GM23338 (cell line): Measurements from ENCODE around the gene HSD11B1. TPM values are rescaled to one million over a fixed set of nuclear protein-coding genes. Genes with fewer than 3 reads are reported as not detected.

ENCODE experiments used
- ATAC-seq: fragments of 200-7000 bp; cut with Tn5 transposase; 3 replicates; pipeline ENCODE4 v1.9.1; 2020
- DNase-seq: peaks from one replicate; pipeline ENCODE4 v3.0.0-alpha.2; 2015; ENCODE audit warnings: low spot score
- H2AFZ ChIP-seq: fragments of 200-600 bp; sonication (generic); 2 replicates; pipeline ENCODE4 v1.8.0; 2016; ENCODE audit warnings: antibody characterized with exemption, mild to moderate bottlenecking, moderate library complexity
- H3F3A ChIP-seq: fragments of 200-600 bp; sonication (generic); replicated peaks from 2 replicates; pipeline ENCODE4 v1.8.0; 2017; ENCODE audit warnings: antibody characterized with exemption, mixed run types, low read depth
- H3K27ac ChIP-seq: fragments of 200-600 bp; sonication (generic); 2 replicates; pipeline ENCODE4 v1.6.1; 2016; ENCODE audit warnings: low read depth
- H3K27me3 ChIP-seq: fragments of 200-600 bp; sonication (generic); 2 replicates; pipeline ENCODE4 v1.8.0; 2016; ENCODE audit warnings: mild to moderate bottlenecking, mixed run types, moderate library complexity; ENCODE audit not compliant: insufficient read depth
- H3K36me3 ChIP-seq: fragments of 200-600 bp; sonication (generic); 2 replicates; pipeline ENCODE4 v1.8.0; 2016; ENCODE audit warnings: mild to moderate bottlenecking; ENCODE audit not compliant: insufficient read depth
- H3K4me1 ChIP-seq: fragments of 200-600 bp; sonication (generic); 2 replicates; pipeline ENCODE4 v1.8.0; 2016; ENCODE audit warnings: mild to moderate bottlenecking, moderate library complexity; ENCODE audit not compliant: insufficient read depth
- H3K4me2 ChIP-seq: fragments of 200-600 bp; sonication (generic); 2 replicates; pipeline ENCODE4 v1.7.1; 2017; ENCODE audit warnings: mixed run types
- H3K4me3 ChIP-seq: fragments of 200-600 bp; sonication (generic); 2 replicates; pipeline ENCODE4 v1.6.1; 2016; ENCODE audit warnings: mixed run types
- H3K79me2 ChIP-seq: fragments of 200-600 bp; sonication (generic); replicated peaks from 2 replicates; pipeline ENCODE4 v1.8.0; 2017; ENCODE audit warnings: mild to moderate bottlenecking; ENCODE audit not compliant: insufficient read depth
- H3K9me2 ChIP-seq: fragments of 200-600 bp; sonication (generic); 2 replicates; pipeline ENCODE4 v1.8.0; 2017; ENCODE audit not compliant: insufficient read depth
- H4K20me1 ChIP-seq: fragments of 200-600 bp; sonication (generic); replicated peaks from 2 replicates; pipeline ENCODE4 v1.8.0; 2017; ENCODE audit warnings: mild to moderate bottlenecking; ENCODE audit not compliant: insufficient read depth
- H3K27ac Mint-ChIP-seq: 2 replicates; pipeline ENCODE4 v1.8.0; 2020; ENCODE audit warnings: inconsistent platforms, mild to moderate bottlenecking, moderate library complexity, mixed read lengths
- H3K27me3 Mint-ChIP-seq: 3 replicates; pipeline ENCODE4 v1.8.0; 2022; ENCODE audit warnings: low read depth, mild to moderate bottlenecking, moderate library complexity, mixed read lengths, inconsistent platforms; ENCODE audit not compliant: insufficient read depth, poor library complexity
- H3K36me3 Mint-ChIP-seq: 3 replicates; pipeline ENCODE4 v1.8.0; 2021; ENCODE audit warnings: low read depth, mild to moderate bottlenecking, inconsistent platforms, moderate library complexity, mixed read lengths
- H3K4me1 Mint-ChIP-seq: 3 replicates; pipeline ENCODE4 v1.8.0; 2020; ENCODE audit warnings: mild to moderate bottlenecking, inconsistent platforms, mixed read lengths
- H3K4me3 Mint-ChIP-seq: 3 replicates; pipeline ENCODE4 v1.8.0; 2021; ENCODE audit warnings: moderate library complexity, mild to moderate bottlenecking, inconsistent platforms, mixed read lengths
- H3K9me3 Mint-ChIP-seq: 3 replicates; pipeline ENCODE4 v1.8.0; 2020; ENCODE audit warnings: moderate library complexity, mild to moderate bottlenecking, inconsistent platforms, mixed read lengths
- CREB1 ChIP-seq: fragments of 250-450 bp; sonication (Bioruptor Pico); IDR thresholded peaks from 2 replicates; pipeline ENCODE4 v1.5.0; 2020; ENCODE audit warnings: low read depth, mild to moderate bottlenecking, moderate library complexity
- CTCF ChIP-seq, 2 experiments: fragments of 200-600 bp in 1 of 2; sonication (generic) in 1 of 2; conservative IDR thresholded peaks; 2 replicates each; pipeline versions ENCODE4 v1.5.1 to v1.6.1; 2016 to 2017; ENCODE audit warnings: antibody characterized with exemption in 2 of 2, low read depth in 2 of 2, mild to moderate bottlenecking in 2 of 2, moderate library complexity in 1 of 2
- ETS1 ChIP-seq: IDR thresholded peaks from 2 replicates; pipeline ENCODE4 v1.6.1; 2016; ENCODE audit warnings: antibody characterized with exemption
- EZH2 ChIP-seq: fragments of 200-600 bp; sonication (generic); IDR thresholded peaks from one replicate; pipeline ENCODE4 v1.8.0; 2017; ENCODE audit warnings: antibody characterized with exemption, mild to moderate bottlenecking, low read depth; ENCODE audit not compliant: unreplicated experiment
- JUNB ChIP-seq: IDR thresholded peaks from one replicate; pipeline ENCODE4 v1.6.1; 2016; ENCODE audit warnings: antibody characterized with exemption; ENCODE audit not compliant: unreplicated experiment
- NANOG ChIP-seq: IDR thresholded peaks from 2 replicates; pipeline ENCODE4 v1.6.1; 2016; ENCODE audit warnings: antibody characterized with exemption, borderline replicate concordance
- ZNF114 ChIP-seq: fragments of 250-450 bp; sonication (Bioruptor Pico); IDR thresholded peaks from 2 replicates; pipeline ENCODE4 v1.5.0; 2020; ENCODE audit warnings: mild to moderate bottlenecking, moderate library complexity
- ZNF331 ChIP-seq: fragments of 250-450 bp; sonication (Bioruptor Pico); IDR thresholded peaks from 2 replicates; pipeline ENCODE4 v1.5.0; 2020; ENCODE audit warnings: low read depth, mild to moderate bottlenecking, moderate library complexity
- ZNF462 ChIP-seq: fragments of 250-450 bp; sonication (Bioruptor Pico); IDR thresholded peaks from 2 replicates; pipeline ENCODE4 v1.5.0; 2020; ENCODE audit warnings: mild to moderate bottlenecking, moderate library complexity
- polyA plus RNA-seq: library from polyadenylated mRNA; unstranded; fragments of >200 nt; fragmentation: Nextera tagmentation; extraction: Ambion mirVana; gene quantifications from 2 replicates; pipeline ENCODE4 v1.2.1, GENCODE V29; 2016
- total RNA-seq: library from RNA; depleted of rRNA; stranded (reverse); fragments of >200 nt; shearing (Covaris generic); gene quantifications from 2 replicates; pipeline ENCODE4 v1.2.3, GENCODE V29; 2014

The HSD11B1 gene
- total and polyA plus RNA-seq, 2 experiments from 2014 or later, result not detected

GRCh38 chr1:209727785-209728184, 23.1 kb downstream of the HSD11B1 start (continued):
- TF ChIP-seq ETS1, result no peak
- TF ChIP-seq NANOG, result no peak
- no peak for TF ChIP-seq ZNF331 (CRISPR knock-in tag)
- TF ChIP-seq ZNF114 (CRISPR knock-in tag), result no peak
- no peak for TF ChIP-seq EZH2

GRCh38 chr1:209728466-209728865, 23.8 kb downstream of the HSD11B1 start:
- Histone ChIP-seq H3K79me2 (no peaks in the 10 kb centered on the region), H3K27me3 (no peaks in the 10 kb centered on the region), H2AFZ (no peak overlapping the region), H3F3A (no peaks in the 10 kb centered on the region), H3K4me3 (no peak overlapping the region), H3K9me2 (peaks cover 6% of the 10 kb centered on the region; the same call in 1 of the 2 replicates), H3K27ac (no peak overlapping the region), H4K20me1 (no peaks in the 10 kb centered on the region), H3K36me3 (no peaks in the 10 kb centered on the region), H3K4me2 (no peak overlapping the region), H3K4me1 (no peaks in the 10 kb centered on the region)
- Mint-ChIP-seq H3K4me1 (no peaks in the 10 kb centered on the region), H3K4me3 (no peak overlapping the region), H3K9me3 (no peaks in the 10 kb centered on the region), H3K36me3 (no peaks in the 10 kb centered on the region), H3K27ac (no peak overlapping the region), H3K27me3 (no peaks in the 10 kb centered on the region)
- TF ChIP-seq CTCF (conservative IDR thresholded peaks at IDR 0.05; ENCODE audit: low read depth in 2 of 2) (no peak), ZNF114 (CRISPR knock-in tag) (no peak), ZNF331 (CRISPR knock-in tag) (no peak), NANOG (no peak), EZH2 (no peak), CREB1 (CRISPR knock-in tag) (no peak)
- DNase-seq (no peak), ATAC-seq (no peak)

- Mint-ChIP-seq H3K9me3 (no peaks in the 10 kb centered on the region), H3K4me1 (no peaks in the 10 kb centered on the region), H3K27me3 (no peaks in the 10 kb centered on the region), H3K27ac (no peak overlapping the region), H3K4me3 (no peak overlapping the region), H3K36me3 (no peaks in the 10 kb centered on the region)
- DNase-seq (no peak), ATAC-seq (no peak)
- H3K79me2 ChIP-seq, result no peaks in the 10 kb centered on the region
- no peak overlapping the region for H3K4me2 ChIP-seq
- H3F3A ChIP-seq, result no peaks in the 10 kb centered on the region
- no peak overlapping the region for H3K4me3 ChIP-seq
- no peak overlapping the region for H3K27ac ChIP-seq
- no peaks in the 10 kb centered on the region for H3K9me2 ChIP-seq
- H2AFZ ChIP-seq, result no peak overlapping the region
- no peaks in the 10 kb centered on the region for H3K27me3 ChIP-seq
- H3K36me3 ChIP-seq, result no peaks in the 10 kb centered on the region
- H3K4me1 ChIP-seq, result no peaks in the 10 kb centered on the region
- H4K20me1 ChIP-seq, result no peaks in the 10 kb centered on the region
- TF ChIP-seq ZNF331 (CRISPR knock-in tag), result no peak
- no peak for TF ChIP-seq JUNB
- TF ChIP-seq ZNF462, result no peak
- TF ChIP-seq ZNF114 (CRISPR knock-in tag), result no peak
- no peak for TF ChIP-seq CREB1 (CRISPR knock-in tag)
Measured at GRCh38 chr1:209729436-209729835, 24.8 kb downstream of the HSD11B1 start.
